SJSA1 (cell line): Measurements from ENCODE around the gene PKDREJ. TPM values are rescaled to one million over a fixed set of nuclear protein-coding genes. Genes with fewer than 3 reads are reported as not detected.

ENCODE experiments used
- DNase-seq, 2 experiments: peaks; one replicate each; pipeline ENCODE4 v3.0.0-alpha.2; 2015 to 2020; ENCODE audit warnings: low spot score in 2 of 2, low read depth in 1 of 2
- H3K27ac ChIP-seq: fragments of 250-450 bp; sonication (Bioruptor Pico); 2 replicates; pipeline ENCODE4 v1.5.1; 2020; ENCODE audit warnings: mild to moderate bottlenecking, moderate library complexity
- H3K27me3 ChIP-seq: fragments of 250-450 bp; sonication (Bioruptor Pico); replicated peaks from 2 replicates; pipeline ENCODE4 v1.5.1; 2020; ENCODE audit warnings: mild to moderate bottlenecking, moderate library complexity
- H3K36me3 ChIP-seq: fragments of 250-450 bp; sonication (Bioruptor Pico); 2 replicates; pipeline ENCODE4 v1.5.1; 2020; ENCODE audit warnings: mild to moderate bottlenecking
- H3K4me1 ChIP-seq: fragments of 250-450 bp; sonication (Bioruptor Pico); replicated peaks from 2 replicates; pipeline ENCODE4 v1.6.1; 2021; ENCODE audit warnings: mild to moderate bottlenecking
- H3K4me3 ChIP-seq: fragments of 250-450 bp; sonication (Bioruptor Pico); 2 replicates; pipeline ENCODE4 v1.5.1; 2020; ENCODE audit warnings: mild to moderate bottlenecking
- H3K9me3 ChIP-seq: fragments of 250-450 bp; sonication (Bioruptor Pico); replicated peaks from 2 replicates; pipeline ENCODE4 v1.5.1; 2020; ENCODE audit warnings: mild to moderate bottlenecking
- total RNA-seq: library from RNA; depleted of rRNA; stranded (reverse); fragments of >200 nt; shearing (Covaris generic); gene quantifications from 2 replicates; pipeline ENCODE4 v1.2.3, GENCODE V29; 2014

The PKDREJ gene
- total RNA-seq, 1 experiment from 2014 or later, result not detected

- peaks cover 77% of the 10 kb centered on the region for H3K36me3 ChIP-seq
- DNase-seq, result no peak
- H3K27ac ChIP-seq, result no peak overlapping the region
- H3K9me3 ChIP-seq, result no peaks in the 10 kb centered on the region
- no peak overlapping the region for H3K4me3 ChIP-seq
- H3K4me1 ChIP-seq, result no peaks in the 10 kb centered on the region
- H3K27me3 ChIP-seq, result no peaks in the 10 kb centered on the region
These were observed 18.0 kb upstream of the PKDREJ start for GRCh38 chr22:46280999-46281623.

- no peak for DNase-seq
- no peak overlapping the region for H3K27ac ChIP-seq
- no peaks in the 10 kb centered on the region for H3K4me1 ChIP-seq
- peaks cover 81% of the 10 kb centered on the region for H3K36me3 ChIP-seq
- H3K4me3 ChIP-seq, result no peak overlapping the region
- no peaks in the 10 kb centered on the region for H3K27me3 ChIP-seq
- H3K9me3 ChIP-seq, result no peaks in the 10 kb centered on the region
These were observed 17.1 kb upstream of the PKDREJ start for GRCh38 chr22:46280063-46280817.

DNA sequence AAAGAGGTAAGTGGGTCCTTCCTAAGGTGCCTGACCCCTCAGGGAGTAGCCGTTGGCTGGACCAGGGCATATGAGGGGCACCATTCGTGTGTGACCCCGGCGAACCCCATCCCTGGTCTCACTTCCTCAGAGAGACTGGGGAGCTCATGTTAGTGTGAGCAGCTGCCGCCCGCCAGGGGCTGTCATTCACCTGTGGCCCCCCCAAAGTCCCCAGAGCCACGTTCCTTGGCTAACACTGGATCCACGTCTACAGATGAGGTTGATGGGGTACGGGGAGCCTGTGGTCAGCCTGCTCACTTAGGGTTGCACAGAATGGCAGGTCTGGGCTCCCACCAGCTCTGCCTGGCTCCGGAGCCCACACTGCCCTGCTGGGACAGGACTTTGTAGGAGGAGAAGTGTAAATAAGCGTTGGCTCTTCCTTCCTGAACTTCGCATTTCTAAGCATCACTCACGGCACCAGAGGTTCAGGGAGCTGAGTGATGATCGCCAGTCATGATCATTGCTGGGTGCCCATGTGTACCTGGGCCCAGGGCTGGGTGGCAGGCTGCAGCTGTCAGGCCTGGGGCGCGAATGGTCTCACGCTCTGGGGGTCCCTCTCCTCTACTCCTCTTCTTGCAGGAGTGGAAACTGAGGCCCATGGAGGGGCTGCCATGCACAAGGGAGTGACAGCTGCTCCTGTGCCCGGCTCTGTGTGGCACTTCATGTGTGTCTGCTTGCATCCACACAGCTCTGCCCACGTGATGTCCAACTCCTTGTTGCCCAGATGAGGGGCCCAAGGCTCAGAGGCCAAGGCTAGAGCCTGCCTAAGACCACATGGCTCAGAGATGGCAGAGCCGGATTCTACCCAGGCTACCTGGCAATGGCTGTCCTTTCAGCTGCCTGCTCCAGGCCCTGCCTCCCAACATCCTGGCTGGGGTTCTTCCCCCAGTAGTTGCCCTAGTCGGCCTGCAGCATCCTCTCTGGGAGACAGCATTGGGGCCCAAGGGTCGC, 15.8 kb upstream of the PKDREJ start:
- no peaks in the 10 kb centered on the region for H3K9me3 ChIP-seq
- no peaks in the 10 kb centered on the region for H3K4me1 ChIP-seq
- no peaks in the 10 kb centered on the region for H3K27me3 ChIP-seq
- H3K36me3 ChIP-seq, result peaks cover 82% of the 10 kb centered on the region
- no peak for DNase-seq
- H3K27ac ChIP-seq, result no peak overlapping the region
- H3K4me3 ChIP-seq, result no peak overlapping the region

DNA sequence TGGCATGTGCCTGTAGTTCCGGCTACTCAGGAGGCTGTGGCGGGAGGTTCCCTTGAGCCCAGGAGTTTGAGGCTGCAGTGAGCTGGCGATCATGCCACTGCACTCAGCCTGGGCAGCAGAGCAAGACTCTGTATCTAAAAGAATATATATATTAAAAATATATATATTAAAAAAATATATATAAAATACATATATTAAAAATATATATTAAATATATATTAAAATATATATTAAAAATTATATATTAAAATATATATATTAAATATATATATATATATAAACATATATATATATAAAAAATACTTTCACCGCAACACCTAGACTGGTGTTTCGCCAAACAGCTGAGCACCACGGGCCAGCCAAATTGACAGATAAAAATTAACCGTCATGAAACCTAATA, 13.4 kb upstream of the PKDREJ start:
- Histone ChIP-seq H3K4me1 (no peaks in the 10 kb centered on the region), H3K9me3 (no peaks in the 10 kb centered on the region), H3K36me3 (peaks cover 84% of the 10 kb centered on the region), H3K4me3 (no peak overlapping the region), H3K27ac (no peak overlapping the region), H3K27me3 (no peaks in the 10 kb centered on the region)
- no peak for DNase-seq

GRCh38 chr22:46275455-46276122, 12.4 kb upstream of the PKDREJ start:
- DNase-seq, result no peak
- Histone ChIP-seq H3K36me3 (peaks cover 77% of the 10 kb centered on the region), H3K27me3 (no peaks in the 10 kb centered on the region), H3K4me3 (no peak overlapping the region), H3K27ac (no peak overlapping the region), H3K9me3 (no peaks in the 10 kb centered on the region), H3K4me1 (no peaks in the 10 kb centered on the region)

- Histone ChIP-seq H3K27me3 (no peaks in the 10 kb centered on the region), H3K9me3 (no peaks in the 10 kb centered on the region), H3K4me1 (0 out of 2 replicates have a peak, but pooled peaks cover under 1% of the 10 kb centered on the region), H3K4me3 (no peak overlapping the region), H3K36me3 (peaks cover 74% of the 10 kb centered on the region), H3K27ac (no peak overlapping the region)
- no peak for DNase-seq
These were observed 11.2 kb upstream of the PKDREJ start for GRCh38 chr22:46274381-46274780.

DNA sequence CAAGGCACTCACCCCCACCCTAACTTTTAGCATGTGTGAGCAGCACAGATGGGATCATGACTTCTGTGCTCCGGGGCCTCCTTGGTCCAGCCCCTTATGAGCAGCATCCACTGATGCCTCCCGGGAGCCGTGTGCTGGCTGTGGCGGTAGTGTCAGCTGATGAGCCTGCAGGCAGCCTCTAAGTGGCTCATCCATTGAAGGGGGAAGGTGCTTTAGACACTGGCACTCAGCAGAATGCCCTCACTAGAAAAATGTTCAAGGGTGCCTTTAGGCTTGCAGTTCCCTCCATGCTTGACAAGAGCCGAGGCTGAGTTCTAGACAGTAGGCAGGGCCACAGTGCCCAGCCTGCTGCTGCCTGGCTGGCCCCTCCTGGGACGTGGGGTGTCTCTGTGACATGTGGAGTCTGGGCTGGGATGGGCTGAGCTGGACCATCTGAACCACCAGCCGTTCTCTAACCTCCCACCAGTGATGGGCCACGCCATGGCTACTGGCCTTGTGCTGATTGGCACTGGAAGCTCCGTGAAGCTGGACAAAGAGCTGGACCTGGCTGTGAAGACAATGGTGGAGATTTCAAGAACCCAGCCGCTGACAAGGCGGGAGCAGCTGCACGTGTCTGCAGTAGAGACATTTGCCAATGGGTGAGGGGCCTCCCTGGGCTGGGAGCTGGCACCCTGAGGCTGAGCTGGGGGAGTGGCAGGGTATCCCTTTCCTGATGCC, 10.4 kb upstream of the PKDREJ start:
- no peak for DNase-seq
- no peaks in the 10 kb centered on the region for H3K9me3 ChIP-seq
- H3K36me3 ChIP-seq, result peaks cover 72% of the 10 kb centered on the region
- H3K27ac ChIP-seq, result no peak overlapping the region
- H3K4me1 ChIP-seq, result peaks cover 6% of the 10 kb centered on the region; the same call in 1 of the 2 replicates
- no peaks in the 10 kb centered on the region for H3K27me3 ChIP-seq
- H3K4me3 ChIP-seq, result no peak overlapping the region

- Histone ChIP-seq H3K27me3 (no peaks in the 10 kb centered on the region), H3K4me1 (peaks cover 12% of the 10 kb centered on the region), H3K36me3 (peaks cover 65% of the 10 kb centered on the region), H3K4me3 (no peak overlapping the region), H3K9me3 (no peaks in the 10 kb centered on the region), H3K27ac (no peak overlapping the region)
- no peak for DNase-seq
These were observed 9.8 kb upstream of the PKDREJ start for GRCh38 chr22:46272762-46273431.

- no peaks in the 10 kb centered on the region for H3K27me3 ChIP-seq
- H3K9me3 ChIP-seq, result no peaks in the 10 kb centered on the region
- peaks cover 61% of the 10 kb centered on the region for H3K36me3 ChIP-seq
- no peak for DNase-seq
- H3K4me3 ChIP-seq, result no peak overlapping the region
- peaks cover 16% of the 10 kb centered on the region for H3K4me1 ChIP-seq
- no peak overlapping the region for H3K27ac ChIP-seq
These were observed 9.1 kb upstream of the PKDREJ start for GRCh38 chr22:46272196-46272595.

DNA sequence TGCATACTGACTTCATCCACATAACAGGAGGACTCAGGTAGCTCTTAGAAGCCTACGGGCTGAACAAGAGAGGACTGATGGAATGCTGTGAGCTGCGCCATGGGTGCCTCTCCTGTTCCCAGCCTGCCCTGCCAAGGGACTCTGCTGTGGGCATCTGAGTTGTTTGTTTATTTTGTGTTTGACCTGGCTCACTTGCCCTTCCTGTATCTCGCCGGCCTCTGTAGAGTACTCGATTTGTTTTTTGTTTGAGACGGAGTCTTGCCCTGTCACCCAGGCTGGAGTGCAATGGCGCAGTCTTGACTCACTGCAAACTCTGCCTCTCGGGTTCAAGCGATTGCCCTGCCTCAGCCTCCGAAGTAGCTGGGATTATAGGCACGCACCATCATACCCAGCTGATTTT, 6.4 kb upstream of the PKDREJ start:
- Histone ChIP-seq H3K27me3 (no peaks in the 10 kb centered on the region), H3K27ac (no peak overlapping the region), H3K36me3 (peaks cover 40% of the 10 kb centered on the region), H3K4me3 (no peak overlapping the region), H3K9me3 (peaks cover 8% of the 10 kb centered on the region), H3K4me1 (peaks cover 19% of the 10 kb centered on the region)
- no peak for DNase-seq

GRCh38 chr22:46267431-46268279, 4.5 kb upstream of the PKDREJ start, which contains the start of gene TTC38:
Gene TTC38 (plus strand): TSS chr22:46268008. CDS start chr22:46268040, 32 bp downstream.
- Histone ChIP-seq H3K27me3 (no peaks in the 10 kb centered on the region), H3K36me3 (peaks cover 23% of the 10 kb centered on the region), H3K4me1 (peaks cover 19% of the 10 kb centered on the region), H3K9me3 (peaks cover 12% of the 10 kb centered on the region), H3K27ac (0 out of 2 replicates have a peak within 1 kb of the TSS, but pooled peaks have one; percentile 13), H3K4me3 (peak within 1 kb of the TSS; percentile 67)
- DNase-seq, result peak; percentile 81 to 90
